Stimulated activated CD8-positive, alpha-beta memory T cell treated with anti-CD3 and anti-CD28 coated beads, Interleukin-7, amount 100 ng/mL, for 4 hours (primary cell): ENCODE measurements around the gene PARP3.

Experiments
- DNase-seq, 2 donors: peaks; one replicate each; pipeline ENCODE4 v3.0.0-alpha.2; 2020; ENCODE audit warnings: low read depth in 2 of 2

Gene PARP3

GRCh38 chr3:51966922-51967383 lies 24.8 kb downstream of the PARP3 start:
- DNase-seq: no peak

GRCh38 chr3:51967384-51968169 lies 25.4 kb downstream of the PARP3 start, which contains the start of gene PCBP4:
Gene PCBP4 (minus strand): TSS chr3:51967454. CDS start chr3:51961240, 6,214 bp downstream.
- DNase-seq: no peak

GRCh38 chr3:51968170-51968775 lies 26.1 kb downstream of the PARP3 start:
- DNase-seq: no peak

DNA sequence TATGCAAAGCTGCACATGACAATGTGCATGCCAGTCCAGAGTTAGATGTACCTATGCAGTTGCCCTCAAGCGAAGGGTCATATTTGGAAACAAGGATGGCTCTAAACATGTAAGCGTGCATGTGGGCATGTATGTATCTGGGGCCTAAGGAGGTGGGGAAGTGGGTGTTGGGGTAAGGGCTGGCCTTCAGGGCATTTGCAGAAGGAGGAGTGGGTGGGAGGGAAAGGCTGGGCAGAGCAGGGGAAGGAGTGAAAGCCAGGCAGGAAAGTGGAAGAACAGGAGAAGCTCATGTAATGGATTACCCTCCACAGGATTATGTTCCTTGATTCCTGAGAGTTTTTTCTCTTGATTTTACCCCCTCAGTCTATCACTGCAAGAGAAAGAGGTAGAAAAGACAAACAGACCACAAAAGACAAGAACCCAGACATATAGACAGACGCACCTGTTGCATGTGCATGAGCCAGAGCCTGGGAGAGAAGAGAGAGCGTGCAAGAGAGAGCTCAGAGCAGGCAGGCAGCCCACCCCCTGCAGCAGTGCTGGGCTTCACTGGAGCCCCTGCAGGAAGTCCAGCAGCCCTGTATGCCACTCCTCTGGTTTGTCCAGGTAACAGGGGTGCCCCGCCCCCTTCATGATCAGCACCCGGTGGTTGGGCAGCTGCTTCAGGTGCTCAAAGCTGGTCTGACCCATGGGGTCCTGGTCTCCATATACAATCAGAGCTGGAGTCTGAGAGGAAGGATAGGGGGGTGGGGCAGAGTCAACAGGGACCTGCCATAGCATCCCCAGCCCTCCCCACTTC lies 26.9 kb downstream of the PARP3 start:
- no peak for DNase-seq

GRCh38 chr3:51969841-51970240 lies 27.7 kb downstream of the PARP3 start:
- DNase-seq: no peak

DNA sequence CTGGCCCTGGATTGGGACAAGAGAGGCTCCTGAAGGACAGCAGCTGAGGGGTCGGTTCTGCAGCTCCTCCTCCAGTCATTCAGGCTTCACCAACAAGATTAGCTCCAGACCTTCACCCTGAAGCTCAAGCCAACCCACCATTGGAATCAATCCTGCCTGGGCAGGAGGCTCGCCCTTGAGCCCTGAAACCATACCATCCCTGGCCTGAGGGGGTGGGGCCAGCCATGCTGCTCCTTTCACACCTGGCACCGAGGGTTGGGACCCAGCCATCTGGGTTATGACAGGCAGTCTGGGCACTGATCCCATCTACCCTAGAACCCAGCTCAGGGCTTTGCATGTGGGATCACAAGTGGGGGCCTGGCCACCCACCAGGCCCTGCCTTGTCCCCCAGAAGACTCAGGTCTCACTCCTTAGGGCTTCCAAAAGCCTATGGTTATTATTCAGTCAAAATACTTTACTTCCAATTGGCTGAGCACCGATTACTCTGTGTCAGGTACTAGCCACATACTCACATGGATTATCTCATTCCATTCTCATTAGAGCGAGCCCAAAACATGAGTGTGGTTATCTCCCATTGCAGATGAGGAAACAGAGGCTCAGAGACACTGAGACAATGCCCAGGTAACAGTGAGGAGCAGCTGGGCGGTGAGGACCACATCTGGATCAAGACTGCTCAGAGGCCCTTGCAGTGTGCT lies 28.6 kb downstream of the PARP3 start:
- no peak for DNase-seq

DNA sequence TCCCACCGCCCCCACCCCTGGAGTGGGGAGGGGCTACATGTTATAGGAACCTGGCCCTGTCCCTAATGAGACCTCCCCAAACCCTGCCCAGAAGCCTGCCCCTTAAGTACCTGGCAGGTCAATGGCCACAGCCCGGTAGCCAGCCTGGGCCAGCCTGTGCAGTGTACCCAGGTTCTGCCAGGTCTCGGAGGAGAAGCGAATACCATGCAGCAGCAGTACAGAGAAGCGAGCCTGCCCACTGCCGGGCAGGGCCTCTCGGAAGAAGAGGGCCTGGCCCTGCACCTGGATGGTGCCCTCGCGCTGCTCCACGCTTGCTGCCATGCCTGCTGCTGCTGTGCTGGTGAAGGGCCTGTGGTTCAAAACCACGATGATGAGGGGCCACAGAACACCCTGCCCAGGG lies 29.2 kb downstream of the PARP3 start:
- no peak for DNase-seq

GRCh38 chr3:51974277-51974962 lies 32.3 kb downstream of the PARP3 start:
- DNase-seq: no peak

DNA sequence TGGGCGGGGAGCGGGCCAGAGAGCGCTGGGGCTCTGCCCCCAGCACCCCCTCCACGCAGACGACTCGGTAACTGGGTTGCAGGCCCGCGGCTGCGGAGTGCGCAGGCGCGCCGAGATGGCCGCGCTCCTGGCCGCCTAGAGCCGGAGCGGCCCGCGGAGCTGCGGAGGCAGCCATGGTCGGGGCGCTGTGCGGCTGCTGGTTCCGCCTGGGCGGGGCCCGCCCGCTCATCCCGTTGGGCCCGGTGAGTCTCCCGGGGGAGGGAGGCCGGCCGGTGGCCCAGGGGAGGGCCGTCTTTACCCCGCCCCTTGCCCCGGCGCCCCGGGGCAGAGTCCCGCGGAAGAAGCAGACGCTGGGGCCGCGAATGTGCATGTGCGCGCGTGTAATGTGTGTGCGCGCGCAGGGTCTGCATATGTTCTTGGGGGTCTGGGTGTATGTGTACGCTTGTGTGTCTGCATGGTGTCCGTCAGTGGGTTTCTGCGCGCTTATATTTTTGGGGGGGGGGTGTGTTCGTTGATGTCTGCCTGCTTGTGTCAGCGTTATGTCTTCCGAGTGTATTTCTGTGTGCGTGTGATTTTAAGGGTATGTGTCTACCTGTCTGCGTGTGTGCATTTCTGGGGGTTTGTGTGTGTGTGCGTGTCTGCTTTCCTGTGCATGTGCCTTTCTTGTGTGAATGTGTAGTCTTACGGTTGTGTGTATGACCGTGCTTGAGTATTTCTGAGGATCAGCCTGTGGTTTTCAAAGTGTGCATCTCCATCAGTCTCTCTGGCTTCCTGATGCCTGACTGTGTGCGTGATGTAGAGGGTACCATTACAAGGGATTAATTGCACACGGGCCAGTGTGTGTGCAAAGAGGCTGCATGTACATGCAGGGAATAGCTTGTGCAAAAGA lies 33.0 kb downstream of the PARP3 start, which contains the start of gene ABHD14A:
Gene ABHD14A (plus strand): TSS at position 102 of the 889 bp plus-strand sequence. CDS start 72 bp downstream, at position 174.
- peak; percentile 28 to 67 for DNase-seq

DNA sequence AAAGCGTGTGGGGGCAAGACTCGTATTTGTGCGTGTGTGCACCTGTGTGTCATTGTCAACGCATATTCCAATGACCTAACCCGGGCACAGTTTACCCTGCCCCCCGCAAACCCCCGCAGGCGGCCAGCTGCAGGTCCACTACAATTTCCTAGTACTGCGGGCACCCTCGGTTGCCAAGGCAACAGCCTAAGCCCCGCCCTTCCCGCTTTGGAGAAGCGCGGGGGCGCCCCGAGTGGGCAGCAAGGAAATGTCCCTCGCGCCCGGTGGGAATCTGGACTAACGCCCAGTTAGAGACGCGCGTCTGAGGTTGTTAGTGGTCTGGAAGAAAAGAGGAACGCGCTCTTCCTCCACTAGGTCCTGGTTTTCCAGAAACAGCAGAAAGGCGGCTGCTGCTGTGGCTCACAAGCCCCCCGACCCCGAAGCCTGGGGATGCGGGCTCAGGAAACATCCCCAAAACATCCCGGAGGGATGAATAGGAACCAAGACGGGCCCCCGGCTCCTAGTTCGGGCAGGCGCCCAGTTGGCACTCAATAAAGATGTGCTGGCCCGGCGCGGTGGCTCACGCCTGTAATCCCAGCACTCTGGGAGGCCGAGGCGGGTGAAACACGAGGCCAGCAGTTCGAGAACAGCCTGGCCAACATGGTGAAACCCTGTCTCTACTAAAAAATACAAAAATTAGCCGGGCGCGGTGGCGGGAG lies 33.8 kb downstream of the PARP3 start:
- no peak for DNase-seq

- DNase-seq: no peak
These were observed 35.4 kb downstream of the PARP3 start for GRCh38 chr3:51977446-51978142.

- no peak for DNase-seq
These were observed 36.0 kb downstream of the PARP3 start for GRCh38 chr3:51978143-51978502.

- no peak for DNase-seq
These were observed 38.1 kb downstream of the PARP3 start for GRCh38 chr3:51980253-51980652.

- DNase-seq: no peak
These were observed 40.2 kb downstream of the PARP3 start for GRCh38 chr3:51982352-51982837.

DNA sequence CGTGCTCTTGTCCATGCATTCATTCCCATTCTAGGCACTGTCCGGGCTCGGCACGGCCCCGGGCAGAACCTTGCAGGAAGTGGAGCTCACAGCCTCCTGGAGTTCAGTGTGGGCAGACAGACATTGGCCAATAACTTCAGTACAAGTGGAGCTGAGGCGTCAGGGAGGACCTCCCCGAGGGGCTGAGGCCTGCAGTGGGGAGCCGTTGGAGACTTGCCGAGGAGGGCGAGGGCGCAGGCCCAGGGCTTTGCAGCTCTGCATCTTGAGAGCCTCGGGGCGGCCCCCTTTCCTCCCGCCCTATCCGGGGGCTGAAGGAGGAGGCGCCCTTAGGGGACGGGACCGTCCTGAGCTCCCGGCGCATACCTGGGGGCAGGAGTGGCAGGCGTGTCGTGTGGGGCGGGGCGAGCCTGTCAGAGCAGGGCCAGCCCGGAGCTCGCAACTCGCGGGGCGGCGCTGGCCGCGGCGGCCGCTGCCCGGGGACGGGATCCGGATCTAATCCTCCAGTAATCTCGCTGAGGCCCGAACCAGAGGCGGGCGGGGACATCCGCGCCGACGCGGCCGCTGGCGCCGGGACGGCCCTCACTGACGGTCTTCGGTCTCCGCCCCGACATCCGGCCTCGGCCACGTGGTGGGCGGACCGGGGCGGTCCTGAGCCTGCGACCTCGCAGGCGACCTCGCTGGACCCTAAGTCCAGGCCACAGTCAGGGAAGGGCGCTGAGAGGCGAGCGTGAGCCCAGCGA lies 40.8 kb downstream of the PARP3 start, which contains the start of gene ACY1:
Gene ACY1 (plus strand): TSS at position 698 of the 740 bp plus-strand sequence. CDS start 530 bp downstream, outside the sequence.
- peak; percentile 54 to 71 for DNase-seq

DNA sequence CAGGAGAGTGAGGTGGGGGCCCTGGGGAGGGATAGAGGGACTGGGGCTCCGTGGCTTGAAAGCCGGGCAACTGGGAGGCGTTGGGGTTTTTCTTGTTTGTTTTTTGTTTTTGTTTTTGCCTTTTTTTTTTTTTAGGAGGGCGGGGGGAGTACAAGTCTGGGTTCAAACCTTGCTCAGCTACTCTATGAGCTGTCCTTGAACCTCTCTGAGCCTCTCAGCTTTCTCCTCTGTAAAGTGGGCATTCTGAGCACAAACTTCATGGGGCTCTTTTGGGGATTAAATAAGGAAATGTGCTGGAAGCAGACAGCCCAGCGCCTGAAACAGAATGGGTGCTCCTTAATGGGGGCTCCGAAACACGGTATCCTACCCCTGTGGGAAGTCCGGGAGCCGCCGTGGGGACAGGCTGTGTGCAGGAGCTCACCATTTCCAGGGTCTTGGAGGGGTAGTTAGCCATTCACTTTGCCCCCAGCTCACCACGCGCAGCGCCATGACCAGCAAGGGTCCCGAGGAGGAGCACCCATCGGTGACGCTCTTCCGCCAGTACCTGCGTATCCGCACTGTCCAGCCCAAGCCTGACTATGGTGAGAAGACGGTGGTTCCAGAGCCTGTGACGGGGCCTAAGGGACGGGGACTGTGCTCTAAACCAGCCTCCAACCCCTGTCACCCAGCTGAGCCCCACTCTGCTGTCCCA lies 41.6 kb downstream of the PARP3 start:
- DNase-seq: no peak

DNA sequence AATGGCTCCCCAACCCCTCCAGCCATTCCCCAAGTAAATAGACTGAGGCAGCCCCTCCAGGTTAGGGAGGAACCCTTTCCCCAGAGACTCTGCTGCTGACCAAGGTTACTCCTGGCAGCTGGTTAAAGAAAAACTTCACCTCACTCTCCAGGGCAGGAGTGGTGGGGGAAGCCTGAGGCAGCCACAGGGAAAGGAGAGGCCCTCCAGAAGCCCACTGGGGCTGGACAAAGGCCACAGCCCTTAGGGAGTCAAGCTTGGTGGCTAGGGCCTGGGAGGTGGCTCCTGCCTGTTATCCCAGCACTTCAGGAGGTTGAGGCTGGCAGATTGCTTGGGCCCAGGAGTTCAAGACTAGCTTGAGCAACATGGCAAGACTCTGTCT lies 42.1 kb downstream of the PARP3 start:
- no peak for DNase-seq
